Thyroid gland (tissue), 4 donors: ENCODE data around the gene LPP.

Experiments used
- POLR2A ChIP-seq, 2 donors: fragments of 450-650 bp; IDR thresholded peaks; one replicate each; pipeline ENCODE4 v1.6.1; 2017; ENCODE audit warnings: antibody characterized with exemption in 2 of 2, mild to moderate bottlenecking in 2 of 2, moderate library complexity in 1 of 2
- TF ChIP-seq, protein P1 (sequence below), 6 experiments: fragments of 200-600 bp in 3 of 6; fragments of 450-650 bp in 3 of 6; sonication (generic) in 3 of 6; IDR thresholded peaks; one replicate each; pipeline ENCODE4 v1.5.1; 2016 to 2019; ENCODE audit warnings: antibody characterized with exemption in 6 of 6, mild to moderate bottlenecking in 2 of 6, inconsistent platforms in 1 of 6, moderate library complexity in 1 of 6

GRCh38 chr3:188863999-188864406, 710.0 kb downstream of the LPP start:
- TF ChIP-seq, protein P1, sequence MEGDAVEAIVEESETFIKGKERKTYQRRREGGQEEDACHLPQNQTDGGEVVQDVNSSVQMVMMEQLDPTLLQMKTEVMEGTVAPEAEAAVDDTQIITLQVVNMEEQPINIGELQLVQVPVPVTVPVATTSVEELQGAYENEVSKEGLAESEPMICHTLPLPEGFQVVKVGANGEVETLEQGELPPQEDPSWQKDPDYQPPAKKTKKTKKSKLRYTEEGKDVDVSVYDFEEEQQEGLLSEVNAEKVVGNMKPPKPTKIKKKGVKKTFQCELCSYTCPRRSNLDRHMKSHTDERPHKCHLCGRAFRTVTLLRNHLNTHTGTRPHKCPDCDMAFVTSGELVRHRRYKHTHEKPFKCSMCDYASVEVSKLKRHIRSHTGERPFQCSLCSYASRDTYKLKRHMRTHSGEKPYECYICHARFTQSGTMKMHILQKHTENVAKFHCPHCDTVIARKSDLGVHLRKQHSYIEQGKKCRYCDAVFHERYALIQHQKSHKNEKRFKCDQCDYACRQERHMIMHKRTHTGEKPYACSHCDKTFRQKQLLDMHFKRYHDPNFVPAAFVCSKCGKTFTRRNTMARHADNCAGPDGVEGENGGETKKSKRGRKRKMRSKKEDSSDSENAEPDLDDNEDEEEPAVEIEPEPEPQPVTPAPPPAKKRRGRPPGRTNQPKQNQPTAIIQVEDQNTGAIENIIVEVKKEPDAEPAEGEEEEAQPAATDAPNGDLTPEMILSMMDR (IDR thresholded peaks at IDR 0.05) = no peak
- TF ChIP-seq POLR2A (IDR thresholded peaks at IDR 0.05) = no peak
